GM18526 (cell line): ENCODE results near the gene NOL6.

Experiments
- POLR2A ChIP-seq: IDR thresholded peaks from 3 replicates; pipeline ENCODE4 v1.6.1; 2011; ENCODE audit not compliant: insufficient read length; ENCODE audit errors: extremely low read depth

NOL6 gene

DNA sequence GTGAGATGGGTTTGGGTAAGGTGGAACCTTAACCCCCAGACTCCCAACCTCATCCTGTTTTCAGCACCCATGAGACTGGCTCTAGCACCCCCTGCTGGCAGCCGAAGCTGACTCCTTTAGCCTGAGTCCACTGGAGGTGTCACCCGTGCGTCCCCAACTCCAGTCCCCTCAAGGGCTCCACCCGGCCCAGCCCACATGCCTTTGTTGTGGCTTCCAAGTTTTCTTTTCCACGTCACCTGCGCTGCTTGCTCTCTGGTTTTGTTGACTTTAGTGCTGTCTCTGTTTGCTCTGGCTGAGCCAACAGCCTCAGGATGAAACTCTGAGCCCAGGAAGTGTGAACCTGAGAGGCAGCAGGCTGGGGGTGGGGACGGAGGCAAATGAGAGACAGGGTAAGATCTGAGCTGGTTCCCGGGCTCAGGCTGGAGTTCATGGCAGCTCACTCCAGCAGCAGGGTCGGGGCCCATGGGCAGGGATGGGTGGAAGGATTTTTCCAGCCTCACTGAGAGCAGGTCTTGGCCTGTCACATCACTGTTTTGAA is 58.2 kb downstream of the NOL6 start:
- no peak for TF ChIP-seq POLR2A

DNA sequence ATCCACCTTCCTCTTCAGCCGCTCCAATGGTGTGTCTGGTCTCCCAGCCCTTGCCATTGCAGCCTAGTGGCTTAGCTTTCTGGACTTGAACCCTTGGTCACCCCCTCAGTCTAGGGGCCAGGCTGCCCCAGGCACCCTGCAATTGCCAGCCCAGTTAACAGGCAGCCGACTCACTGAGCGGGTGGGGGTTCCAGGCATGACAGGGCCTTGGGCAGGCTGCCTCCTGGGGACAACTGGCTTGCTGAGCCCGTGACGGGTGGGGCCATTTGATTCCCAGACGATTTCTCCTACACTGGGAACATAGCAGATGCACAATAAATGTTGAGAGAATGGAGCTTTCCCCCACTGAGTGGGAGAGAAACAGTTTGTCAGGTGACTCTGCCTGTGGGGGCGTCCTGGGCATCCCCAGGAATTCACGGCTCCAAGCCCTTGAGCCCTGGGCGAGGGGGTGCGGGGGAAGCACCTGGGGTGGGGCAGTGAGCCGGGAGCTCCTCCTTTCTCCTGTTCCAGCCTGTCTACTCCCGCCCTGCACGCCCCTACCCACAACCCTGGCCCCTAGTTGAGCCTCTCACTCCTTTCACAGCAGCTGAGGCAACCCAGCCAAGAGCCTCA is 58.7 kb downstream of the NOL6 start:
- no peak for TF ChIP-seq POLR2A

- no peak for TF ChIP-seq POLR2A
Measured at GRCh38 chr9:33414268-33414667, 59.5 kb downstream of the NOL6 start.
